K562 (cell line): ENCODE data around the gene TESK2. TPM values are rescaled to one million over a fixed set of nuclear protein-coding genes. Genes with fewer than 3 reads are reported as not detected.
A peak's percentile ranks its signal among the peaks of the same experiment; 100 is the strongest.

Experiments used
- ATAC-seq: fragments of 200-7000 bp; cut with Tn5 transposase; 3 replicates; pipeline ENCODE4 v1.9.1; 2020; ENCODE audit warnings: moderate library complexity
- BruUV-seq: library from RNA; stranded (reverse); fragments of 400-500 nt; replicated peaks from 2 replicates; lab custom pipeline; 2021; lab: Mats Ljungman, UMichigan
- CTCF ChIA-PET: fragments of 300-600 bp; formaldehyde crosslinking; extraction: SDS; loops from one replicate; lab custom pipeline; 2021; ENCODE audit warnings: low intra/inter-chr PET ratio; lab: Yijun Ruan, JAX
- POLR2A ChIA-PET: fragments of 300-600, 350-650 bp; sonication (Branson Sonifier 250); formaldehyde crosslinking; extraction: SDS; loops from one replicate; lab custom pipeline; 2021; ENCODE audit warnings: antibody characterized with exemption, inconsistent platforms; lab: Yijun Ruan, JAX
- DNase-seq, 4 experiments: peaks; one replicate each; pipeline versions ENCODE4 v3.0.0 to v3.0.0-alpha.2; 2011 to 2018; ENCODE audit warnings: low spot score in 3 of 4, mixed read lengths in 3 of 4; ENCODE audit errors: extremely low read depth in 1 of 4
- FAIRE-seq: peaks from 2 replicates; lab custom pipeline; 2011; peaks lifted over from hg19 to GRCh38; lab: Jason Lieb, UNC
- H2AFZ ChIP-seq: 2 replicates; pipeline ENCODE4 v1.6.0; 2011; ENCODE audit warnings: low read depth, low read length, control low read depth, inconsistent platforms
- H3K27ac ChIP-seq: fragments of 200-600 bp; 3 replicates; pipeline ENCODE4 v1.8.0; 2011; ENCODE audit warnings: low read depth, mild to moderate bottlenecking, control low read depth, inconsistent platforms, low read length, moderate library complexity, mixed read lengths; ENCODE audit errors: extremely low read depth
- H3K27me3 ChIP-seq, 2 experiments: fragments of 300-600 bp in 1 of 2; 2 replicates in 1 of 2; 3 replicates in 1 of 2; pipeline versions ENCODE4 v1.6.0 to v1.8.0; 2011; ENCODE audit warnings: inconsistent platforms in 2 of 2, low read length in 2 of 2, mild to moderate bottlenecking in 1 of 2, mixed read lengths in 1 of 2, moderate library complexity in 1 of 2; ENCODE audit not compliant: control insufficient read depth in 2 of 2, insufficient read depth in 2 of 2
- H3K36me3 ChIP-seq: fragments of 300-600 bp; 3 replicates; pipeline ENCODE4 v1.8.0; 2011; ENCODE audit warnings: mild to moderate bottlenecking, low read length, inconsistent platforms; ENCODE audit not compliant: control insufficient read depth, insufficient read depth
- H3K4me1 ChIP-seq, 2 experiments: fragments of 200-600 bp in 1 of 2; replicated peaks in 1 of 2; 2 replicates in 1 of 2; 3 replicates in 1 of 2; pipeline versions ENCODE4 v1.5.1 to v1.8.0; 2011; ENCODE audit warnings: inconsistent platforms in 2 of 2, low read length in 2 of 2, mild to moderate bottlenecking in 1 of 2, mixed read lengths in 1 of 2, moderate library complexity in 1 of 2; ENCODE audit not compliant: control insufficient read depth in 2 of 2, insufficient read depth in 2 of 2
- H3K4me2 ChIP-seq: 2 replicates; pipeline ENCODE4 v1.6.1; 2011; ENCODE audit warnings: low read length, control low read depth, inconsistent platforms, mixed read lengths; ENCODE audit not compliant: insufficient read depth
- H3K4me3 ChIP-seq: fragments of 200-600 bp; sonication (generic), shearing (Covaris generic); 2 replicates; pipeline ENCODE4 v1.5.1; 2016; ENCODE audit warnings: control low read depth, inconsistent platforms
- H3K79me2 ChIP-seq: fragments of 200-600 bp; 3 replicates; pipeline ENCODE4 v1.8.0; 2011; ENCODE audit warnings: low read length, inconsistent platforms; ENCODE audit not compliant: control insufficient read depth, insufficient read depth
- H3K9ac ChIP-seq, 2 experiments: 2 replicates each; pipeline versions ENCODE4 v1.6.0 to v1.6.1; 2011; ENCODE audit warnings: low read depth in 2 of 2, low read length in 2 of 2, control low read depth in 1 of 2, inconsistent platforms in 1 of 2, mild to moderate bottlenecking in 1 of 2, mixed read lengths in 1 of 2; ENCODE audit not compliant: insufficient read depth in 1 of 2
- H3K9me1 ChIP-seq: one replicate; pipeline ENCODE4 v1.6.0; 2011; ENCODE audit warnings: inconsistent platforms, mild to moderate bottlenecking, low read length, moderate library complexity; ENCODE audit not compliant: control insufficient read depth, insufficient read depth
- H3K9me3 ChIP-seq: replicated peaks from 2 replicates; pipeline ENCODE4 v1.5.1; 2011; ENCODE audit warnings: low read depth, low read length, inconsistent platforms; ENCODE audit not compliant: control insufficient read depth, insufficient read depth
- H4K20me1 ChIP-seq: replicated peaks from 2 replicates; pipeline ENCODE4 v1.6.1; 2011; ENCODE audit warnings: low read length, inconsistent platforms, mixed read lengths; ENCODE audit not compliant: control insufficient read depth, insufficient read depth
- PML ChIP-seq: IDR thresholded peaks from 2 replicates; pipeline ENCODE4 v1.6.1; 2012; ENCODE audit warnings: low read length, inconsistent platforms
- RBM25 ChIP-seq: fragments of 200-400 bp; formaldehyde crosslinking; IDR thresholded peaks from 2 replicates; pipeline ENCODE4 v1.6.1; 2018; ENCODE audit warnings: low read length, low read depth, moderate library complexity; ENCODE audit not compliant: severe bottlenecking
- SPI1 ChIP-seq: IDR thresholded peaks from 2 replicates; pipeline ENCODE4 v1.6.1; 2011; ENCODE audit warnings: low read depth, low read length, control low read depth, borderline replicate concordance
- WGBS: fragments of 100-300 bp; shearing (Covaris generic); methylation state at CpG from one replicate; pipeline ENCODE4 v1.1.6; 2016; ENCODE audit warnings: low coverage, mixed read lengths; ENCODE audit not compliant: insufficient coverage; ENCODE audit errors: missing lambda C conversion rate; 5-methylcytosine and 5-hydroxymethylcytosine counted together
- in situ Hi-C: fragments of 300-500 bp; cut with MboI; formaldehyde crosslinking; loops from 4 replicates; pipeline ENCODE4 v1.15.0; 2018; ENCODE audit warnings: inconsistent platforms, mixed read lengths
- intact Hi-C: fragments of 100-400 bp; cut with micrococcal nuclease; formaldehyde crosslinking; loops from 2 replicates; pipeline ENCODE4 v1.14.2; 2022
- polyA plus RNA-seq, 8 experiments: library from polyadenylated mRNA; depleted of rRNA in 4 of 8; stranded (reverse) in 5 of 8; unstranded in 3 of 8; fragments of >200 nt; fragmentation: Nextera tagmentation in 2 of 8; fragmentation: Illumina TruSeq in 1 of 8; extraction: Ambion mirVana in 2 of 8; extraction: Trizol in 1 of 8; gene quantifications; 2 replicates each; pipeline versions ENCODE4 v1.2.1 to v1.2.3, GENCODE V29; 2011 to 2014; ENCODE audit warnings: inconsistent platforms in 1 of 8, missing spikeins in 1 of 8
- total RNA-seq, 7 experiments: library from RNA; depleted of rRNA in 6 of 7; stranded (reverse); fragments of >200 nt in 6 of 7; fragmentation: Illumina TruSeq in 2 of 7; extraction: Trizol in 2 of 7; gene quantifications; 2 replicates each; pipeline versions ENCODE4 v1.2.1 to v1.2.3, GENCODE V29; 2011 to 2021; ENCODE audit warnings: low replicate concordance in 1 of 7
- TF ChIP-seq, protein P1 (sequence below): sonication (generic); formaldehyde crosslinking; IDR thresholded peaks from 2 replicates; pipeline ENCODE4 v1.9.0; 2022; ENCODE audit warnings: mild to moderate bottlenecking, missing genetic modification reagents

TESK2 gene
- total and polyA plus RNA-seq, 9 of the 15 experiments (the other 6 are each of a cell fraction or from before 2014, with no cell fraction given), result 1.6 to 5.3 (median 3.7) TPM

DNA sequence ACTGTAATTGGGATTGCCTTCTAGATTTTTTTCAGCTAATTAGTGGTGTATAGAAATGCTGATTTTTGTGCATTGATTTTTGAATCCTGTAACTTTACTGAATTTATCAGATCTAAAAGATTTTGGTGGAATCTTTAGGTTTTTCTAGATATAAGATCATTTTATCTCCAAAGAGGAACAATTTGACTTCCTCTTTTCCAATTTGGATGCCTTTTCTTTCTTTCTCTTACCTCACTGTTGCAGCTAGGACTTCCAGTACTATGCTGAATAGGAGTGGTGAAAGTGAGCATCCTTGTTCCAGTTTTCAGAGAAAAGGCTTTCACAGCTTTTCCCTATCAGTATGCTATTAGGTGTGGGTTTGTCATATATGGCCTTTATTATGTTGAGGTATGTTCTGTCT, 53.6 kb downstream of the TESK2 start:
- in situ Hi-C loops (no loop called here), intact Hi-C loops (no loop called here)
- ChIA-PET POLR2A (interaction anchor here (0.6 to 1.3 kb wide), 3 partner anchors 9 to 18 kb away, joined by 3 read pairs; no protein-coding TSS in a partner anchor), CTCF (no interaction called here)
- no TSS peak for BruUV-seq
- no peaks in the 10 kb centered on the region; a peak in 1 of 5 replicates for H3K27me3 ChIP-seq
- H3K4me3 ChIP-seq, result no peak overlapping the region
- no peaks in the 10 kb centered on the region for H4K20me1 ChIP-seq
- no peaks in the 10 kb centered on the region for H3K9me1 ChIP-seq
- H3K4me1 ChIP-seq, result no peaks in the 10 kb centered on the region
- H3K9ac ChIP-seq, result no peak overlapping the region
- H3K9me3 ChIP-seq, result no peaks in the 10 kb centered on the region
- H3K79me2 ChIP-seq, result no peaks in the 10 kb centered on the region
- no peak for ATAC-seq
- H2AFZ ChIP-seq, result no peak overlapping the region
- no peak overlapping the region for H3K4me2 ChIP-seq
- no peak for DNase-seq
- no peak for FAIRE-seq
- no peak overlapping the region for H3K27ac ChIP-seq
- TF ChIP-seq SPI1, result peak; percentile 65; the same call in 1 of the 2 replicates
- no peak for TF ChIP-seq PML
- no peaks in the 10 kb centered on the region for H3K36me3 ChIP-seq

DNA sequence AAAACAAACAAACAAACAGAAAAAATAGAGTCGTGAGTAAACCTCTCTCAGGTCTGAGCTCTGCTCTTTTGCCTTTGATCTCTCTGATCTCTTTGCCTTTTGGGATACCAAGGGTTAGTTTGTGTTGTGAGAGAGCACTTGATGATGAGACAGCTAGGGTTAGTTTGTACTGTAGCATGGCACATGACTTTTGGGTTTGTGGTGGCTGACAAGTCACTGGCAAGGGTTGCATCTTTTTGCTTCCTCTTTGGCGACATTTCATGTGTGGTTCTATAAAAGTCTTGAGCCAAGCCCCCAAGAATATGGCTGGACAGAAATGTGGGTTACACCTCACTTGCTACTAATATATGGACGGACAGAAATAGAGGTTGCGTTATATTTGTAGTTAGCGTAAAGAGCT, 60.5 kb downstream of the TESK2 start:
- no peaks in the 10 kb centered on the region for H3K79me2 ChIP-seq
- peak; percentile 28 for TF ChIP-seq RBM25
- TF ChIP-seq, protein P1, sequence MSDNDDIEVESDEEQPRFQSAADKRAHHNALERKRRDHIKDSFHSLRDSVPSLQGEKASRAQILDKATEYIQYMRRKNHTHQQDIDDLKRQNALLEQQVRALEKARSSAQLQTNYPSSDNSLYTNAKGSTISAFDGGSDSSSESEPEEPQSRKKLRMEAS (CRISPR knock-in tag), result no peak
- ATAC-seq (no peak), DNase-seq (no peak), FAIRE-seq (no peak)
- in situ Hi-C loops (no loop called here), intact Hi-C loops (loop anchor here (5.0 kb wide), 1 partner anchor 57 kb away; no protein-coding TSS in a partner anchor)
- H3K4me2 ChIP-seq, result no peak overlapping the region
- BruUV-seq, result no TSS peak
- WGBS, result 62% methylated on average over 5 of the region's 5 CpGs
- no peaks in the 10 kb centered on the region for H3K36me3 ChIP-seq
- no peaks in the 10 kb centered on the region for H4K20me1 ChIP-seq
- peaks cover 5 to 12% of the 10 kb centered on the region in 2 experiments; a peak in 4 of 5 replicates for H3K4me1 ChIP-seq
- ChIA-PET CTCF (no interaction called here), POLR2A (interaction anchor here (0.7 to 3.1 kb wide), 5 partner anchors 8 to 278 kb away, joined by 3 to 10 read pairs (median 4); no protein-coding TSS in a partner anchor)
- no peaks in the 10 kb centered on the region for H3K9me1 ChIP-seq
- H2AFZ ChIP-seq, result no peak overlapping the region
- no peaks in the 10 kb centered on the region for H3K9me3 ChIP-seq
- no peak overlapping the region for H3K9ac ChIP-seq
- no peaks in the 10 kb centered on the region for H3K27me3 ChIP-seq
- H3K27ac ChIP-seq, result no peak overlapping the region
- H3K4me3 ChIP-seq, result no peak overlapping the region
